ENCODE measurements around the gene PRKACG.

PRKACG gene

DNA sequence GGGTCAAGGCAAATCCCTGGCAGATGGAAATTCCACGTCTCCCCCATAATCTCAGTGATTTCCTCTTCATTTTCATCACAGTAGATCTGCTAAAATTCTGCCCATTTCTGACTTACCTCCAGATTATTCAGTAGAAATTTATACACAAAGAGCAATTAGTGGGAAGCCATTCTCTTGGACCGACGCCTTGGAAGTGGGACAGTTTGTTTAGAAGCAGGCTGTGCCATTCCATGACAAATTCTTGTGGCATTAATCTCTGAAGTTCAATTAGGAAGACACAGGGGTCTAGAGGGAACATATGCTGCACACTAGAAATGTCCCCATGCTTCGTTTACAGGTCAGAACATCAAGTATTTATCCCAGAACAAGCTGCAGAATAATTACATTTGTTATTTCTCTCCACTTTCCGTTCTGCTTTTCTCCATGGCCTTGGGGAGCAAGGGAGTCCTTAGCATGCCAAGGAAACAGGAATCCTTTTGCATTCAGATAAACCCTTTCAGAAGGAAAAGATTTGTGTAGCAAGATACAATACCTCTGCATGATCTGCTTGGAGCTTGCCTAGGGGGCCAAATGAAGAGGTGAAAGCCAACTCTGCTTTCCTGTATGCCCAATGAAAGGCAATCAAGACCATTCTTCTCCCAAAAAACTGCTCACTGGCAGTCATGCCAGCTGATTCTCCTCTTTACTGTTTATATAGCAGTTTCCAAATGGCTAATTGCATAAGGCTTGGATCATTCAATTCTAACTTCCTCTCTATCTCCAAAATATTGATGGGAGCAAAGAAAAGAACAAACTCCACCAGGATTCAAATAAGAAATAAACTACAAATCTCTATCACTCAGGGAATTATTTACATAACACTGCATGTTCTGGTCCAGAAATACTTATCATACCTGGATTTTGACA lies 2.5 kb upstream of the PRKACG start:
- no peak overlapping the region for H3K4me3 ChIP-seq (replicated peaks in 1 of 2; ENCODE audit: low read depth in 2 of 2, low read length in 2 of 2)
- DNase-seq (ENCODE audit: low read depth in 2 of 2) = no peak
- TF ChIP-seq, protein P1, sequence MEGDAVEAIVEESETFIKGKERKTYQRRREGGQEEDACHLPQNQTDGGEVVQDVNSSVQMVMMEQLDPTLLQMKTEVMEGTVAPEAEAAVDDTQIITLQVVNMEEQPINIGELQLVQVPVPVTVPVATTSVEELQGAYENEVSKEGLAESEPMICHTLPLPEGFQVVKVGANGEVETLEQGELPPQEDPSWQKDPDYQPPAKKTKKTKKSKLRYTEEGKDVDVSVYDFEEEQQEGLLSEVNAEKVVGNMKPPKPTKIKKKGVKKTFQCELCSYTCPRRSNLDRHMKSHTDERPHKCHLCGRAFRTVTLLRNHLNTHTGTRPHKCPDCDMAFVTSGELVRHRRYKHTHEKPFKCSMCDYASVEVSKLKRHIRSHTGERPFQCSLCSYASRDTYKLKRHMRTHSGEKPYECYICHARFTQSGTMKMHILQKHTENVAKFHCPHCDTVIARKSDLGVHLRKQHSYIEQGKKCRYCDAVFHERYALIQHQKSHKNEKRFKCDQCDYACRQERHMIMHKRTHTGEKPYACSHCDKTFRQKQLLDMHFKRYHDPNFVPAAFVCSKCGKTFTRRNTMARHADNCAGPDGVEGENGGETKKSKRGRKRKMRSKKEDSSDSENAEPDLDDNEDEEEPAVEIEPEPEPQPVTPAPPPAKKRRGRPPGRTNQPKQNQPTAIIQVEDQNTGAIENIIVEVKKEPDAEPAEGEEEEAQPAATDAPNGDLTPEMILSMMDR (IDR thresholded peaks at IDR 0.05; ENCODE audit: low read depth, low read length) = no peak

GRCh38 chr9:69013382-69013727 lies 558 bp downstream of the PRKACG start:
- no peak overlapping the region for H3K4me3 ChIP-seq (replicated peaks in 1 of 2; ENCODE audit: low read depth in 2 of 2, low read length in 2 of 2)
- TF ChIP-seq, protein P1 (IDR thresholded peaks at IDR 0.05; ENCODE audit: low read depth, low read length) = no peak
- DNase-seq (ENCODE audit: low read depth in 2 of 2) = no peak

DNA sequence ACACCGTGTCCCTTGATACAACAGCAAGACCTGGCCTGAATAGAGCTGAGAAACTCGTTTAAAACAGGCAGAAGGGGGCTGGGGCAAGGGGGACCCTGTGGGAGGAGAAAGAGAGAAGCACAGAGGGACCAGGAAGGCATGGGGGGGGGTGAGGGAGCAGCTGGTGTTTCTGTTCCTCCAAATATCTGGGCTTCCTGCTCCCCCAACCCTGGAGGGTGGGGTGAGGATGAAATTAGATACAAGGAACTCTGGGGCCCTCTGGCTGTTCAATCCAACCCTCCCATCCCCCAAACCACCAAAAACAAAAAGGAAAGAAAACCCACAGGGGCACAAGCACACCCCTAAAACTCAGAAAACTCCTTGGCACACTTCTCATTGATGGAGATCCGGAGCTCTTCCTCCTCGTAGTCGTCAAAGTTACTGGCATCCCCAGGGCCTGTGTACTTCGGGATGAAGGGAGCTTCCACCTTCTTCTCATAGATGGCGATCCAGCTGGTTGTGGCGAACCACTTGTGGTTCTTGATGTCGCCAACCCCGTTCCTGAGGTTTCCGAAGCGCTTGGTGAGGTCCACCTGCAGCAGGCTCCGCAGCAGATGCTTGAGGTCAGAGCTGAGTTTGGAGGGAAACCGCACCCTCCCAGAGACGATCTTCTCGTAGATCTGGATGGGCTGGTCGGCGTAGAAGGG lies 1.1 kb downstream of the PRKACG start:
- DNase-seq (ENCODE audit: low read depth in 2 of 2) = no peak
- TF ChIP-seq, protein P1 (IDR thresholded peaks at IDR 0.05; ENCODE audit: low read depth, low read length) = no peak
- H3K4me3 ChIP-seq (replicated peaks in 1 of 2; ENCODE audit: low read depth in 2 of 2, low read length in 2 of 2) = no peak overlapping the region

DNA sequence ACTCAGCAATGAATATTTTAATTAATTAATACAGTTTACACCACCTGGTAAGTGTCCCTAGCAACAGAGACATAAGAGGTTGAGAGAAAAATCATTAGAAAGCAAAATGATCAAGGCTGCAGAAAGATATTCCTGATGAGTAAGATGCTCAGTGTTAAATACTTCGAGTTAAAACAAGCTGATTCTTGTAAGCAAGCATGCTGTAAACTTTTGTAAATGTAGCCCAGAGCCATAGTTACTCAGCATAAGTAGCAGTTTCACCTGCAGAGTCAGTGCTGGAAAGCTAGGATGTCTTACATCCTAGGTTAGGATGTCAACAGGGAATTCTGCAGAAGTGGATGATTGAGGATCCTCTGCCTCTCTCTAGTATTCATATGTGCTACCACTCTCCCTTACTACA lies 4.2 kb downstream of the PRKACG start:
- TF ChIP-seq, protein P1 (IDR thresholded peaks at IDR 0.05; ENCODE audit: low read depth, low read length) = no peak
- no peak for DNase-seq (ENCODE audit: low read depth in 2 of 2)
- H3K4me3 ChIP-seq (replicated peaks in 1 of 2; ENCODE audit: low read depth in 2 of 2, low read length in 2 of 2) = no peak overlapping the region

DNA sequence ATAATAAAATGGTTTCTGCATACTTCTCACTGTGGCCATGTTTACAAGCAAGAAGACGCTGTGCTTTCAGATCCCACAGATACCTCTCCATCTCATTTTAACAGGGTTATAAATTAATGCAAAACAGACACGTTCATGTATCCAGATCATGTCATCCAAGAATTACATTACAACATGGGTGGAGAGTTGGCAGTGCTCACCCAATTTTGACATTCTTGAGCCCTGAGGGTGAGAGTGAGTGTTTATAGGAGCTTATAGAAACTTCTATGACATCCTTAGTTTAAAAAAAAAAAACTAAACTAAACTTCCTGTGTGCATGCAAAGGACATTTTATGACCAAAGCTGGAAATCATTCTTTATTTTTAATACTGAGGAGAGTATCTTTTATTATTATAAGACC lies 9.1 kb downstream of the PRKACG start:
- TF ChIP-seq, protein P1 (IDR thresholded peaks at IDR 0.05; ENCODE audit: low read depth, low read length) = no peak
- DNase-seq (ENCODE audit: low read depth in 2 of 2) = peak in 1 of 2 donors; percentile 3
- H3K4me3 ChIP-seq (replicated peaks in 1 of 2; ENCODE audit: low read depth in 2 of 2, low read length in 2 of 2) = no peak overlapping the region

DNA sequence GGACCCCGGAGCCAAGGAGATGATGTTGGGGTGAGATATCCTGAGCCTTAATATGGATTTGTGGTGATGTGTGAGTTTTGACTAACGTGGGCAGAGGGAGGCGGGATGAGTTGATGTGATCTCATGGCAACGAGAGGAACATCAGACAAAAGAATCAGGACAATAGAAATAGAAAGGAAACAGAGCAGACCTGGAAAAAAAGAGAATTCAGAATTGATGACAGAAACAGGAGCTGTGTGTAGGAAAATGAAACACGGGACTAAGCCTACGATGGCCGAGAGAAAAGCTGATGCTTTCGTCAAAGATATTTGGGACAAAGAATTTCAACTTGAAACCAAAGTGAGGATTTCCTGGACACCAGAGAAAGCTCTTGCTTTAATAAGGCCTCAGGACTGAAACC lies 10.9 kb downstream of the PRKACG start:
- H3K4me3 ChIP-seq (replicated peaks in 1 of 2; ENCODE audit: low read depth in 2 of 2, low read length in 2 of 2) = no peak overlapping the region
- TF ChIP-seq, protein P1 (IDR thresholded peaks at IDR 0.05; ENCODE audit: low read depth, low read length) = no peak
- no peak for DNase-seq (ENCODE audit: low read depth in 2 of 2)

Data from cardiac fibroblast (primary cell).